Epithelial cell of proximal tubule (primary cell): Measurements from ENCODE around the gene MARK4. TPM values are rescaled to one million over a fixed set of nuclear protein-coding genes. Genes with fewer than 3 reads are reported as not detected.

Experiments used
- DNase-seq: peaks from one replicate; pipeline ENCODE4 v3.0.0-alpha.2; 2011; ENCODE audit warnings: low read depth
- H3K4me3 ChIP-seq: 2 replicates; pipeline ENCODE4 v1.5.1; 2011; ENCODE audit warnings: low read depth, mild to moderate bottlenecking, low read length
- CTCF ChIP-seq: conservative IDR thresholded peaks from 2 replicates; pipeline ENCODE4 v1.5.1; 2012; ENCODE audit warnings: low read depth, mild to moderate bottlenecking, low read length
- total RNA-seq: library from RNA; depleted of rRNA; stranded (reverse); fragments of >200 nt; gene quantifications from 2 replicates; pipeline ENCODE4 v1.2.3, GENCODE V29; 2015

The MARK4 gene
- total RNA-seq, 1 donor from 2014 or later, result 12.6 TPM

- H3K4me3 ChIP-seq, result no peak overlapping the region
- no peak for DNase-seq
- TF ChIP-seq CTCF, result no peak
Measured at GRCh38 chr19:45296355-45296754, 45.3 kb downstream of the MARK4 start.

- DNase-seq, result no peak
- no peak for TF ChIP-seq CTCF
- H3K4me3 ChIP-seq, result no peak overlapping the region
Measured at GRCh38 chr19:45297674-45298073, 46.6 kb downstream of the MARK4 start.

- no peak overlapping the region for H3K4me3 ChIP-seq
- DNase-seq, result no peak
- TF ChIP-seq CTCF, result no peak
Measured at GRCh38 chr19:45298264-45298663, 47.2 kb downstream of the MARK4 start.

- H3K4me3 ChIP-seq, result no peak overlapping the region
- no peak for DNase-seq
- no peak for TF ChIP-seq CTCF
Measured at GRCh38 chr19:45299719-45300118, 48.6 kb downstream of the MARK4 start.

- DNase-seq, result no peak
- TF ChIP-seq CTCF, result no peak
- no peak overlapping the region for H3K4me3 ChIP-seq
Measured at GRCh38 chr19:45302416-45302815, 51.3 kb downstream of the MARK4 start.

GRCh38 chr19:45303269-45304060, 52.4 kb downstream of the MARK4 start:
- no peak for DNase-seq
- H3K4me3 ChIP-seq, result no peak overlapping the region
- no peak for TF ChIP-seq CTCF
